Endothelial cell of umbilical vein (primary cell): ENCODE measurements around the gene KIRREL1. TPM values are rescaled to one million over a fixed set of nuclear protein-coding genes. Genes with fewer than 3 reads are reported as not detected.

Experiments used
- BruUV-seq: library from RNA; stranded (reverse); fragments of 400-500 nt; replicated peaks from 2 replicates; lab custom pipeline; 2021; lab: Mats Ljungman, UMichigan
- CTCF ChIA-PET: fragments of 300-600, 350-600 bp; sonication (Branson Sonifier 250); formaldehyde crosslinking; loops from one replicate; lab custom pipeline; 2021; ENCODE audit warnings: antibody characterized with exemption, inconsistent platforms; lab: Charles Lee
- POLR2A ChIA-PET: fragments of 300-600, 350-600 bp; sonication (Branson Sonifier 250); formaldehyde crosslinking; loops from one replicate; lab custom pipeline; 2021; ENCODE audit warnings: antibody characterized with exemption, inconsistent platforms; lab: Charles Lee
- DNase-seq: peaks from one replicate; pipeline ENCODE4 v3.0.0-alpha.2; 2011; ENCODE audit warnings: low read depth, low spot score
- FAIRE-seq: peaks from 2 replicates; lab custom pipeline; 2011; peaks lifted over from hg19 to GRCh38; lab: Jason Lieb, UNC
- H2AFZ ChIP-seq: 2 replicates; pipeline ENCODE4 v1.6.0; 2012; ENCODE audit warnings: low read depth, low read length, control low read depth, inconsistent platforms
- H3K27ac ChIP-seq: 2 replicates; pipeline ENCODE4 v1.5.1; 2011; ENCODE audit warnings: low read depth, mild to moderate bottlenecking, control low read depth, low read length, moderate library complexity; ENCODE audit not compliant: insufficient read depth
- H3K27me3 ChIP-seq, 2 experiments: 2 replicates each; pipeline versions ENCODE4 v1.6.0 to v1.6.1; 2011; ENCODE audit warnings: low read length in 2 of 2, mixed read lengths in 1 of 2; ENCODE audit not compliant: control insufficient read depth in 2 of 2, insufficient read depth in 2 of 2
- H3K36me3 ChIP-seq, 2 experiments: 2 replicates in 1 of 2; 3 replicates in 1 of 2; pipeline ENCODE4 v1.5.1; 2011; ENCODE audit warnings: low read length in 2 of 2, mild to moderate bottlenecking in 1 of 2, moderate library complexity in 1 of 2; ENCODE audit not compliant: control insufficient read depth in 2 of 2, insufficient read depth in 2 of 2; ENCODE audit errors: extremely low read depth in 1 of 2
- H3K4me1 ChIP-seq: 3 replicates; pipeline ENCODE4 v1.5.1; 2011; ENCODE audit warnings: mild to moderate bottlenecking, low read length; ENCODE audit not compliant: control insufficient read depth, insufficient read depth; ENCODE audit errors: extremely low read depth
- H3K4me2 ChIP-seq: 2 replicates; pipeline ENCODE4 v1.6.1; 2011; ENCODE audit warnings: low read length, control low read depth, mixed read lengths; ENCODE audit not compliant: insufficient read depth
- H3K4me3 ChIP-seq, 3 experiments: fragments of 200-600 bp in 1 of 3; sonication (generic), shearing (Covaris generic) in 1 of 3; replicated peaks in 1 of 3; 2 replicates each; pipeline ENCODE4 v1.5.1; 2011 to 2016; ENCODE audit warnings: control low read depth in 3 of 3, low read length in 3 of 3, mild to moderate bottlenecking in 2 of 3, inconsistent platforms in 1 of 3, low read depth in 1 of 3, moderate library complexity in 1 of 3; ENCODE audit not compliant: insufficient read depth in 1 of 3
- H3K79me2 ChIP-seq: 2 replicates; pipeline ENCODE4 v1.6.0; 2012; ENCODE audit warnings: low read length, inconsistent platforms; ENCODE audit not compliant: control insufficient read depth, insufficient read depth
- H3K9ac ChIP-seq: replicated peaks from 2 replicates; pipeline ENCODE3; 2011; ENCODE audit warnings: low read length, control low read depth; ENCODE audit not compliant: insufficient read depth; ENCODE audit errors: extremely low read depth
- H3K9me1 ChIP-seq: replicated peaks from 3 replicates; pipeline ENCODE4 v1.6.0; 2011; ENCODE audit warnings: mild to moderate bottlenecking, low read length; ENCODE audit not compliant: control insufficient read depth, insufficient read depth; ENCODE audit errors: extremely low read depth
- H3K9me3 ChIP-seq: replicated peaks from 2 replicates; pipeline ENCODE4 v1.5.1; 2012; ENCODE audit warnings: low read length, inconsistent platforms; ENCODE audit not compliant: control insufficient read depth, insufficient read depth
- H4K20me1 ChIP-seq: replicated peaks from 2 replicates; pipeline ENCODE3; 2011; ENCODE audit warnings: mild to moderate bottlenecking, low read length; ENCODE audit not compliant: control insufficient read depth, insufficient read depth; ENCODE audit errors: extremely low read depth
- EZH2 ChIP-seq: IDR thresholded peaks from 2 replicates; pipeline ENCODE4 v1.6.1; 2012; ENCODE audit warnings: borderline replicate concordance, low read depth, mild to moderate bottlenecking, moderate library complexity, low read length, inconsistent platforms; ENCODE audit not compliant: severe bottlenecking
- FOS ChIP-seq: IDR thresholded peaks from 2 replicates; pipeline ENCODE4 v1.6.1; 2011; ENCODE audit warnings: mild to moderate bottlenecking, low read length, moderate library complexity, borderline replicate concordance; ENCODE audit not compliant: insufficient read depth
- MAX ChIP-seq: IDR thresholded peaks from 2 replicates; pipeline ENCODE4 v1.6.1; 2011; ENCODE audit not compliant: insufficient read depth, insufficient read length
- POLR2A ChIP-seq: IDR thresholded peaks from 2 replicates; pipeline ENCODE4 v1.6.1; 2012; ENCODE audit warnings: low read depth, mild to moderate bottlenecking, control low read depth, low read length
- dilution Hi-C: fragments of 300-500 bp; cut with MboI; formaldehyde crosslinking; loops from one replicate; pipeline ENCODE4 v1.15.0; 2019; ENCODE audit warnings: low sequenced_read_pairs; ENCODE audit not compliant: extremely low pct_ligation_motif_present
- intact Hi-C: fragments of 100-400 bp; cut with micrococcal nuclease; formaldehyde crosslinking; loops from one replicate; pipeline ENCODE4 v1.10.0; 2022
- polyA plus RNA-seq, 4 experiments: library from polyadenylated mRNA; depleted of rRNA in 3 of 4; stranded (reverse) in 3 of 4; unstranded in 1 of 4; fragments of >200 nt; gene quantifications; 2 replicates each; pipeline versions ENCODE4 v1.2.1 to v1.2.3, GENCODE V29; 2011 to 2012; ENCODE audit warnings: missing spikeins in 1 of 4
- total RNA-seq: library from RNA; stranded (reverse); gene quantifications from 2 replicates; pipeline ENCODE4 v1.2.3, GENCODE V29; 2021
- TF ChIP-seq, protein P1 (sequence below), 2 donors: IDR thresholded peaks; 1 replicate in 1 of 2; 2 replicates in 1 of 2; pipeline ENCODE4 v1.5.1; 2011; ENCODE audit warnings: low read length in 2 of 2, mild to moderate bottlenecking in 2 of 2, moderate library complexity in 2 of 2, control low read depth in 1 of 2, inconsistent platforms in 1 of 2, low read depth in 1 of 2; ENCODE audit not compliant: insufficient read depth in 1 of 2; ENCODE audit errors: extremely low read depth in 1 of 2

The KIRREL1 gene
- total and polyA plus RNA-seq, 2 donors (not counting 3 experiments of a cell fraction or from before 2014, with no cell fraction given) = 35.6 to 57.6 TPM

- TF ChIP-seq EZH2 = no peak
- peak; percentile 55 for TF ChIP-seq FOS
- no peak for TF ChIP-seq POLR2A
- no peak overlapping the region for H3K9ac ChIP-seq
- H3K9me1 ChIP-seq = no peaks in the 10 kb centered on the region
- POLR2A ChIA-PET = no interaction called here
- CTCF ChIA-PET = interaction anchor here (0.8 to 10.3 kb wide), 14 partner anchors 14 to 566 kb away, joined by 3 to 366 read pairs (median 8); a partner anchor contains a TSS
- H3K9me3 ChIP-seq = no peaks in the 10 kb centered on the region
- H4K20me1 ChIP-seq = no peaks in the 10 kb centered on the region
- dilution Hi-C loops (no loop called here), intact Hi-C loops (loop anchor here (2.0 to 10.0 kb wide), 2 partner anchors 567 to 1037 kb away; no protein-coding TSS in a partner anchor)
- no peaks in the 10 kb centered on the region for H3K36me3 ChIP-seq
- no TSS peak for BruUV-seq
- H3K4me2 ChIP-seq = no peak overlapping the region
- peak; percentile 69 for FAIRE-seq
- H2AFZ ChIP-seq = no peak overlapping the region
- no peak overlapping the region for H3K27ac ChIP-seq
- peaks cover 22 to 25% of the 10 kb centered on the region in 2 experiments for H3K27me3 ChIP-seq
- no peaks in the 10 kb centered on the region for H3K4me1 ChIP-seq
- no peak overlapping the region for H3K4me3 ChIP-seq
- DNase-seq = peak; percentile 27
- H3K79me2 ChIP-seq = no peaks in the 10 kb centered on the region
Measured at GRCh38 chr1:157961805-157962762, 31.4 kb upstream of the KIRREL1 start.

GRCh38 chr1:157963713-157964112 is 29.7 kb upstream of the KIRREL1 start:
- ChIA-PET POLR2A (no interaction called here), CTCF (interaction anchor here (0.6 to 10.3 kb wide), 17 partner anchors 14 to 383 kb away, joined by 3 to 366 read pairs (median 5); a partner anchor contains a TSS)
- peaks cover 7% of the 10 kb centered on the region for H3K4me1 ChIP-seq
- no peak overlapping the region for H3K4me2 ChIP-seq
- no peaks in the 10 kb centered on the region for H3K36me3 ChIP-seq
- no peak overlapping the region for H3K27ac ChIP-seq
- H3K79me2 ChIP-seq = no peaks in the 10 kb centered on the region
- no TSS peak for BruUV-seq
- no peaks in the 10 kb centered on the region for H3K9me3 ChIP-seq
- H3K27me3 ChIP-seq = peaks cover 10 to 18% of the 10 kb centered on the region in 2 experiments
- no peaks in the 10 kb centered on the region for H4K20me1 ChIP-seq
- no peaks in the 10 kb centered on the region for H3K9me1 ChIP-seq
- FAIRE-seq (peak; percentile 75), DNase-seq (peak; percentile 63)
- intact Hi-C loops = loop anchor here (1.0 to 10.0 kb wide), 7 partner anchors 124 to 1109 kb away; no protein-coding TSS in a partner anchor
- no peak for TF ChIP-seq MAX
- TF ChIP-seq, protein P1, sequence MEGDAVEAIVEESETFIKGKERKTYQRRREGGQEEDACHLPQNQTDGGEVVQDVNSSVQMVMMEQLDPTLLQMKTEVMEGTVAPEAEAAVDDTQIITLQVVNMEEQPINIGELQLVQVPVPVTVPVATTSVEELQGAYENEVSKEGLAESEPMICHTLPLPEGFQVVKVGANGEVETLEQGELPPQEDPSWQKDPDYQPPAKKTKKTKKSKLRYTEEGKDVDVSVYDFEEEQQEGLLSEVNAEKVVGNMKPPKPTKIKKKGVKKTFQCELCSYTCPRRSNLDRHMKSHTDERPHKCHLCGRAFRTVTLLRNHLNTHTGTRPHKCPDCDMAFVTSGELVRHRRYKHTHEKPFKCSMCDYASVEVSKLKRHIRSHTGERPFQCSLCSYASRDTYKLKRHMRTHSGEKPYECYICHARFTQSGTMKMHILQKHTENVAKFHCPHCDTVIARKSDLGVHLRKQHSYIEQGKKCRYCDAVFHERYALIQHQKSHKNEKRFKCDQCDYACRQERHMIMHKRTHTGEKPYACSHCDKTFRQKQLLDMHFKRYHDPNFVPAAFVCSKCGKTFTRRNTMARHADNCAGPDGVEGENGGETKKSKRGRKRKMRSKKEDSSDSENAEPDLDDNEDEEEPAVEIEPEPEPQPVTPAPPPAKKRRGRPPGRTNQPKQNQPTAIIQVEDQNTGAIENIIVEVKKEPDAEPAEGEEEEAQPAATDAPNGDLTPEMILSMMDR (IDR thresholded peaks at IDR 0.05; ENCODE audit: extremely low read depth in 1 of 2, insufficient read depth in 1 of 2, low read depth in 1 of 2, low read length in 2 of 2) = peak; percentile 76 to 78
- dilution Hi-C loops = no loop called here
- no peak overlapping the region for H3K4me3 ChIP-seq
- no peak overlapping the region for H3K9ac ChIP-seq
- H2AFZ ChIP-seq = no peak overlapping the region
